Tibial artery (tissue), 4 donors: ENCODE measurements around the gene SLC39A11.

Source experiments
- DNase-seq, 2 donors: peaks; one replicate each; pipeline ENCODE4 v3.0.0-alpha.2; 2019
- H3K27ac ChIP-seq, 2 donors: fragments of 200-600 bp; sonication (generic) in 1 of 2; 1 replicate in 1 of 2; 2 replicates in 1 of 2; pipeline ENCODE4 v1.5.1; 2018 to 2019; ENCODE audit warnings: mild to moderate bottlenecking in 1 of 2
- H3K27me3 ChIP-seq, 2 donors: fragments of 200-600 bp; sonication (generic) in 1 of 2; one replicate each; pipeline versions ENCODE4 v1.5.1 to v1.6.0; 2016 to 2019
- H3K36me3 ChIP-seq, 3 donors: fragments of 200-600 bp; sonication (generic) in 2 of 3; one replicate each; pipeline ENCODE4 v1.5.1; 2016 to 2019; ENCODE audit warnings: mild to moderate bottlenecking in 2 of 3
- H3K4me1 ChIP-seq, 4 donors: fragments of 200-600 bp; sonication (generic) in 2 of 4; 1 replicate in 3 of 4; 2 replicates in 1 of 4; pipeline ENCODE4 v1.5.1; 2016 to 2019
- H3K4me3 ChIP-seq, 2 donors: fragments of 200-600 bp; sonication (generic) in 1 of 2; 1 replicate in 1 of 2; 2 replicates in 1 of 2; pipeline ENCODE4 v1.5.1; 2018 to 2019; ENCODE audit warnings: mild to moderate bottlenecking in 2 of 2
- H3K9me3 ChIP-seq, 3 donors: fragments of 200-600 bp; sonication (generic) in 1 of 3; one replicate each; pipeline ENCODE4 v1.5.1; 2016 to 2019
- CTCF ChIP-seq, 2 experiments: fragments of 200-600 bp in 1 of 2; fragments of 450-650 bp in 1 of 2; IDR thresholded peaks; one replicate each; pipeline ENCODE4 v1.5.1; 2017 to 2019; ENCODE audit warnings: antibody characterized with exemption in 2 of 2, mild to moderate bottlenecking in 1 of 2, moderate library complexity in 1 of 2
- intact Hi-C: fragments of 100-400 bp; cut with DNase I; formaldehyde crosslinking; loops from one replicate; pipeline ENCODE4 v1.15.0; 2023; ENCODE audit warnings: low total_unique reads

The SLC39A11 gene

GRCh38 chr17:72927760-72928159 lies 164.7 kb downstream of the SLC39A11 start:
- Histone ChIP-seq H3K27ac (no peak overlapping the region), H3K9me3 (no peaks in the 10 kb centered on the region), H3K4me3 (no peak overlapping the region), H3K4me1 (no peaks in the 10 kb centered on the region), H3K36me3 (no peaks in the 10 kb centered on the region), H3K27me3 (no peaks in the 10 kb centered on the region)
- TF ChIP-seq CTCF (IDR thresholded peaks at IDR 0.05) = no peak
- no peak for DNase-seq
- intact Hi-C loops = no loop called here

GRCh38 chr17:72927146-72927545 lies 165.3 kb downstream of the SLC39A11 start:
- Histone ChIP-seq H3K4me3 (no peak overlapping the region), H3K27ac (no peak overlapping the region), H3K9me3 (no peaks in the 10 kb centered on the region), H3K4me1 (no peaks in the 10 kb centered on the region), H3K27me3 (no peaks in the 10 kb centered on the region), H3K36me3 (no peaks in the 10 kb centered on the region)
- no peak for DNase-seq
- no peak for TF ChIP-seq CTCF (IDR thresholded peaks at IDR 0.05)
- intact Hi-C loops = no loop called here

- H3K4me3 ChIP-seq = no peak overlapping the region
- no peak for DNase-seq
- intact Hi-C loops = no loop called here
- no peaks in the 10 kb centered on the region for H3K27me3 ChIP-seq
- no peaks in the 10 kb centered on the region for H3K9me3 ChIP-seq
- H3K4me1 ChIP-seq = no peaks in the 10 kb centered on the region
- no peaks in the 10 kb centered on the region for H3K36me3 ChIP-seq
- TF ChIP-seq CTCF (IDR thresholded peaks at IDR 0.05) = no peak
- no peak overlapping the region for H3K27ac ChIP-seq
Measured at GRCh38 chr17:72926171-72926570, 166.3 kb downstream of the SLC39A11 start.

GRCh38 chr17:72924196-72924595 lies 168.3 kb downstream of the SLC39A11 start:
- Histone ChIP-seq H3K4me3 (no peak overlapping the region), H3K9me3 (no peaks in the 10 kb centered on the region), H3K27me3 (no peaks in the 10 kb centered on the region), H3K36me3 (no peaks in the 10 kb centered on the region), H3K27ac (no peak overlapping the region), H3K4me1 (no peaks in the 10 kb centered on the region)
- intact Hi-C loops = no loop called here
- DNase-seq = no peak
- no peak for TF ChIP-seq CTCF (IDR thresholded peaks at IDR 0.05)

- Histone ChIP-seq H3K4me1 (no peaks in the 10 kb centered on the region), H3K4me3 (no peak overlapping the region), H3K36me3 (peaks cover 0 to 7% (median 0%) of the 10 kb centered on the region in 3 donors), H3K27me3 (no peaks in the 10 kb centered on the region), H3K27ac (no peak overlapping the region), H3K9me3 (no peaks in the 10 kb centered on the region)
- DNase-seq = no peak
- TF ChIP-seq CTCF (IDR thresholded peaks at IDR 0.05) = no peak
- intact Hi-C loops = no loop called here
Measured at GRCh38 chr17:72922219-72922618, 170.3 kb downstream of the SLC39A11 start.
